ENCODE data around the gene NELFB. TPM values are rescaled to one million over a fixed set of nuclear protein-coding genes. Genes with fewer than 3 reads are reported as not detected.

NELFB gene
- total and polyA plus RNA-seq, 9 of the 15 experiments (the other 6 are each of a cell fraction or from before 2014, with no cell fraction given): 0.24 to 84.0 (median 29.7) TPM

- TF ChIP-seq ZNF518B (CRISPR knock-in tag; IDR thresholded peaks at IDR 0.05) (no peak), CREB5 (CRISPR knock-in tag; IDR thresholded peaks at IDR 0.05) (no peak), ZNF174 (CRISPR knock-in tag; IDR thresholded peaks at IDR 0.05) (no peak), ZNF449 (CRISPR knock-in tag; IDR thresholded peaks at IDR 0.05) (no peak), SRSF9 (IDR thresholded peaks at IDR 0.05; ENCODE audit: borderline replicate concordance, low read depth, low read length) (no peak), FOS (IDR thresholded peaks at IDR 0.05; ENCODE audit: extremely low read depth, insufficient read length) (no peak), CREB1 (IDR thresholded peaks at IDR 0.05) (0 out of 2 replicates have a peak, but pooled peaks have one; percentile 34), CREB1 (CRISPR knock-in tag; IDR thresholded peaks at IDR 0.05) (no peak), CHD1 (IDR thresholded peaks at IDR 0.05; ENCODE audit: low read length) (peak; percentile 92), ETV5 (CRISPR knock-in tag; IDR thresholded peaks at IDR 0.05; ENCODE audit: low read depth) (0 out of 2 replicates have a peak, but pooled peaks have one; percentile 33), COPS2 (conservative IDR thresholded peaks at IDR 0.05) (no peak), ZNF280A (IDR thresholded peaks at IDR 0.05; ENCODE audit: low read depth, partially characterized antibody) (no peak), ZNF175 (CRISPR knock-in tag; IDR thresholded peaks at IDR 0.05; ENCODE audit: low read depth) (peak; percentile 73; the same call in 1 of the 2 replicates), CREB3L1 (IDR thresholded peaks at IDR 0.05; ENCODE audit: borderline replicate concordance, low read depth) (0 out of 2 replicates have a peak, but pooled peaks have one; percentile 24), ID3 (CRISPR knock-in tag; IDR thresholded peaks at IDR 0.05) (no peak), ID3 (tag; IDR thresholded peaks at IDR 0.05) (no peak), ZBED1 (IDR thresholded peaks at IDR 0.05) (no peak)
These were observed at the start of gene NELFB (continued) for GRCh38 chr9:137254624-137255447.
